DOHH2 (cell line): ENCODE results near the gene SFXN5.
A peak's percentile ranks its signal among the peaks of the same experiment; 100 is the strongest.

ENCODE experiments used
- CTCF ChIP-seq: fragments of 200-600 bp; sonication (generic); IDR thresholded peaks from one replicate; pipeline ENCODE4 v1.5.1; 2014; ENCODE audit warnings: antibody characterized with exemption, mild to moderate bottlenecking, low read depth, low read length; ENCODE audit not compliant: poor library complexity, severe bottlenecking
- EZH2phosphoT487 ChIP-seq: fragments of 200-600 bp; sonication (generic); IDR thresholded peaks from 2 replicates; pipeline ENCODE4 v1.6.1; 2017; ENCODE audit warnings: borderline replicate concordance, mild to moderate bottlenecking, antibody characterized with exemption, low read length, moderate library complexity, mixed read lengths

- TF ChIP-seq CTCF = peak; percentile 88
- no peak for TF ChIP-seq EZH2phosphoT487
Observed at GRCh38 chr2:72973566-72974435, 97.7 kb downstream of the SFXN5 start.
